ENCODE data around the gene ZNF213.
A peak's percentile ranks its signal among the peaks of the same experiment; 100 is the strongest.
"Not testable (repeated sequence)": the region's sequence is repeated elsewhere in the genome, so short reads cannot be mapped to it uniquely, and the experiment has no call there.

The ZNF213 gene

GRCh38 chr16:3148256-3149192 lies 13.7 kb downstream of the ZNF213 start:
- no peak for DNase-seq (ENCODE audit: low read depth, low spot score)

GRCh38 chr16:3149193-3149530 lies 14.3 kb downstream of the ZNF213 start:
- DNase-seq (ENCODE audit: low read depth, low spot score): no peak

- DNase-seq (ENCODE audit: low read depth, low spot score): peak; percentile 84
Measured at GRCh38 chr16:3149630-3150345, 15.0 kb downstream of the ZNF213 start.

GRCh38 chr16:3150346-3151218 lies 15.8 kb downstream of the ZNF213 start:
- DNase-seq (ENCODE audit: low read depth, low spot score): peak; percentile 99

GRCh38 chr16:3152027-3152276 lies 17.1 kb downstream of the ZNF213 start:
- no peak for DNase-seq (ENCODE audit: low read depth, low spot score)

- peak; percentile 93 for DNase-seq (ENCODE audit: low read depth, low spot score)
Measured at GRCh38 chr16:3152277-3152990, 17.6 kb downstream of the ZNF213 start.

- DNase-seq (ENCODE audit: low read depth, low spot score): no peak
Measured at GRCh38 chr16:3152991-3153368, 18.2 kb downstream of the ZNF213 start.

- no peak for DNase-seq (ENCODE audit: low read depth, low spot score)
Measured at GRCh38 chr16:3155181-3155580, 20.4 kb downstream of the ZNF213 start.

GRCh38 chr16:3155972-3156371 lies 21.1 kb downstream of the ZNF213 start:
- no peak for DNase-seq (ENCODE audit: low read depth, low spot score)

GRCh38 chr16:3157229-3158025 lies 22.6 kb downstream of the ZNF213 start:
- peak; percentile 88 for DNase-seq (ENCODE audit: low read depth, low spot score)

GRCh38 chr16:3158026-3158509 lies 23.2 kb downstream of the ZNF213 start:
- no peak for DNase-seq (ENCODE audit: low read depth, low spot score)

- DNase-seq (ENCODE audit: low read depth, low spot score): peak; percentile 90
Measured at GRCh38 chr16:3158510-3159314, 23.9 kb downstream of the ZNF213 start.

- DNase-seq (ENCODE audit: low read depth, low spot score): no peak
Measured at GRCh38 chr16:3161235-3162018, 26.6 kb downstream of the ZNF213 start.

- DNase-seq (ENCODE audit: low read depth, low spot score): no peak
Measured at GRCh38 chr16:3164121-3164991, 29.5 kb downstream of the ZNF213 start.

GRCh38 chr16:3165111-3165822 lies 30.4 kb downstream of the ZNF213 start:
- no peak for DNase-seq (ENCODE audit: low read depth, low spot score)

- DNase-seq (ENCODE audit: low read depth, low spot score): no peak
Measured at GRCh38 chr16:3166505-3166886, 31.7 kb downstream of the ZNF213 start.

- DNase-seq (ENCODE audit: low read depth, low spot score): not testable (repeated sequence)
Measured at GRCh38 chr16:3168729-3169128, 33.9 kb downstream of the ZNF213 start.

All from astrocyte of the hippocampus (primary cell).